Measurements from ENCODE around the gene PRKCA.
A peak's percentile ranks its signal among the peaks of the same experiment; 100 is the strongest.

Gene PRKCA

DNA sequence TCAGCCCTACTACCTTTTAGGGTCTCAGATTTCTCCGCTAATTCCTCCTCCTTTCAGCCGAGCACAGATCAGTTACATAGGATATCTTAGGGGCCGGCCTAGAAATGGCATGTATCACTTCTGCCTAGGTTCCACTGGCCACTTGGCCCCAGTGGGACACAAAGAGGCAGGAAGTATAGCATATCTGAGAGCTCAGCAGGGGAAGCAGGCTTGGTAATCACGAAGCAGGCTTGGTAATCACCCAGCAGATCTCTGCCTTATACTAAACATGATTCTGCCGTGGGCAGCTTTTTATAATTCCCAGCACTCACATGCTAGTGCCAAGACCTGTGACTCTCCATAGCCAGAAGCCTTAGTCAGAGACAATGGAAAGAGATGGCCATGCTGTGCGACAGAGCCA is 472.9 kb downstream of the PRKCA start:
- no peak for TF ChIP-seq ZBTB7A (IDR thresholded peaks at IDR 0.05; ENCODE audit: low read depth)
- TF ChIP-seq CREB1 (IDR thresholded peaks at IDR 0.05; ENCODE audit: low read depth), result no peak
- no peak for TF ChIP-seq NFIC (IDR thresholded peaks at IDR 0.05)
- no peak for TF ChIP-seq TAF1 (IDR thresholded peaks at IDR 0.05; ENCODE audit: low read depth)
- TF ChIP-seq EGR1 (IDR thresholded peaks at IDR 0.05), result no peak

GRCh38 chr17:66775881-66776400 is 473.5 kb downstream of the PRKCA start:
- no peak for TF ChIP-seq TCF12 (IDR thresholded peaks at IDR 0.05; ENCODE audit: low read depth)
- TF ChIP-seq REST (IDR thresholded peaks at IDR 0.05; ENCODE audit: low read depth), result no peak
- no peak for TF ChIP-seq TEAD4 (IDR thresholded peaks at IDR 0.05)
- TF ChIP-seq CREB1 (IDR thresholded peaks at IDR 0.05; ENCODE audit: low read depth), result no peak
- TF ChIP-seq CEBPB (IDR thresholded peaks at IDR 0.05), result no peak
- TF ChIP-seq FOXM1 (IDR thresholded peaks at IDR 0.05; ENCODE audit: borderline replicate concordance, low read depth), result no peak
- TF ChIP-seq NFIC (IDR thresholded peaks at IDR 0.05), result no peak
- TF ChIP-seq MAX (IDR thresholded peaks at IDR 0.05), result no peak
- TF ChIP-seq EGR1 (IDR thresholded peaks at IDR 0.05), result no peak
- TF ChIP-seq ZBTB7A (IDR thresholded peaks at IDR 0.05; ENCODE audit: low read depth), result no peak
- TF ChIP-seq YY1 (IDR thresholded peaks at IDR 0.05; ENCODE audit: low read depth), result no peak
- TF ChIP-seq EP300 (IDR thresholded peaks at IDR 0.05; ENCODE audit: borderline replicate concordance), result no peak
- TF ChIP-seq, protein P1, sequence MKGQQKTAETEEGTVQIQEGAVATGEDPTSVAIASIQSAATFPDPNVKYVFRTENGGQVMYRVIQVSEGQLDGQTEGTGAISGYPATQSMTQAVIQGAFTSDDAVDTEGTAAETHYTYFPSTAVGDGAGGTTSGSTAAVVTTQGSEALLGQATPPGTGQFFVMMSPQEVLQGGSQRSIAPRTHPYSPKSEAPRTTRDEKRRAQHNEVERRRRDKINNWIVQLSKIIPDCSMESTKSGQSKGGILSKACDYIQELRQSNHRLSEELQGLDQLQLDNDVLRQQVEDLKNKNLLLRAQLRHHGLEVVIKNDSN (IDR thresholded peaks at IDR 0.05), result no peak

DNA sequence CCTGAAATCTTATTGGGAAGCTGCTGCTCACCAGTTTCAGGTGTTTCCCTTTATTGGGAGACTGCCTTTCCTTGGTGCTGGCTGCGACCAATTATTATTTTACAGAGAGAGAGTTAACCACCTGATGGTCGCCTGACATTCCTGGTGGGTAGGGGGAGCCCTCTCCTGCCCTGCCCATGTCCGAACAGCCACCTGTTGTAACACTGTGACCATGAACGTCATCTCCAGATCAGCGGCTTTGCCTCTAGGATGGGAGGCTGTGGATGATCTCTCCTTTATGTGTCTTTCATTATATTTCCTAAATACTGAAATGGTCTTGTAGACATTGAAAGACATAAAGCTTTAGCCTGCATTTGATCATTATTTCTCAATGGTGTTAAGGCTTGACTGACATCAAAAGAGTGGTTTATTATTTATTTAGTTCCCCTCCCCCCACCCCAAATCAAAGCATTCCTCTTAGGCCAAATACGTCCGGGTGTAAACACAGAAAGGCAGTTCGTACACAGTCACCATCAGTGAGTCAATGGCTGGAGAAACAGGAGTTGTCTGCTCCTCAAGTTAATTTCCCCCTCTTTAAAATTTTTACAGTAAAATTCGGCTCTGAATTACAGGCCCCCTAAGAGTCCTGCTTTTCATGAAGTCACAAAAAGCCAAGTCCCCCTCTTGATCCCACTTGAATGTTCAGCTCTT is 474.7 kb downstream of the PRKCA start:
- TF ChIP-seq YY1 (IDR thresholded peaks at IDR 0.05; ENCODE audit: low read depth) (no peak), TCF12 (IDR thresholded peaks at IDR 0.05; ENCODE audit: low read depth) (no peak), CREB1 (IDR thresholded peaks at IDR 0.05; ENCODE audit: low read depth) (no peak), FOXM1 (IDR thresholded peaks at IDR 0.05; ENCODE audit: borderline replicate concordance, low read depth) (no peak), EGR1 (IDR thresholded peaks at IDR 0.05) (no peak), TAF1 (IDR thresholded peaks at IDR 0.05; ENCODE audit: low read depth) (no peak), CEBPB (IDR thresholded peaks at IDR 0.05) (no peak), REST (IDR thresholded peaks at IDR 0.05; ENCODE audit: low read depth) (no peak), NFIC (IDR thresholded peaks at IDR 0.05) (no peak), ZBTB7A (IDR thresholded peaks at IDR 0.05; ENCODE audit: low read depth) (no peak), RAD21 (IDR thresholded peaks at IDR 0.05; ENCODE audit: low read depth) (no peak), EP300 (IDR thresholded peaks at IDR 0.05; ENCODE audit: borderline replicate concordance) (no peak), TEAD4 (IDR thresholded peaks at IDR 0.05) (no peak), MAX (IDR thresholded peaks at IDR 0.05) (no peak)
- TF ChIP-seq, protein P1 (IDR thresholded peaks at IDR 0.05), result no peak

DNA sequence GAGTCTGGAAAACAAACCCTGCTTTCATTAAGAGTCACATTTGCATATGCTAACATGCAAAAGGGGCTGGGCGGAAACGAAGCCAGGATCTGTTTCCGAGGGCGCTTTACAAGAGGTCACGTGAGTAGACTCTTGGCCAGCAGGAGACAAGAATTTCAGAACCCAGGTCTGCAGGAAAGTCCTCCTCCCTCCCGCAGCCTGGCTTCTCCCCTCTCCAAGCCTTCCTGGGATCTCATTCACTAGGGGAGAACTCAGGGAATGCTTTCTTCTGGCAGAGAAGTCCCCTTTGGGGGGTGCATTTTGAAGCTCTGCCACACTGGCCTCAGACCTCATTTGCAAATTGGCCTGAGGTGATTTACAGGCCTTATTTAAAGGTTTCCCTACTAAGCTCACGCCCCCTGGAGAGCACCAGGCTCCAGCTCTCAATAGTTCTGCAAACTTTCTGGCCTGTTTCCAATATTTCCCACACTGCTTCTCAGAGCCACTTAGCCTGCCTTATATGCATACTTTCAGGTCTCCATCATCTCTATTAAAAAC is 475.3 kb downstream of the PRKCA start:
- TF ChIP-seq EGR1 (IDR thresholded peaks at IDR 0.05) (no peak), NFIC (IDR thresholded peaks at IDR 0.05) (peak; percentile 67), CREB1 (IDR thresholded peaks at IDR 0.05; ENCODE audit: low read depth) (no peak)
- TF ChIP-seq, protein P1 (IDR thresholded peaks at IDR 0.05), result peak; percentile 47

GRCh38 chr17:66778531-66779236 is 476.3 kb downstream of the PRKCA start:
- TF ChIP-seq REST (IDR thresholded peaks at IDR 0.05; ENCODE audit: low read depth), result no peak
- no peak for TF ChIP-seq ZBTB7A (IDR thresholded peaks at IDR 0.05; ENCODE audit: low read depth)
- no peak for TF ChIP-seq CEBPB (IDR thresholded peaks at IDR 0.05)
- no peak for TF ChIP-seq FOXM1 (IDR thresholded peaks at IDR 0.05; ENCODE audit: borderline replicate concordance, low read depth)
- TF ChIP-seq NFIC (IDR thresholded peaks at IDR 0.05), result no peak
- no peak for TF ChIP-seq TCF12 (IDR thresholded peaks at IDR 0.05; ENCODE audit: low read depth)
- no peak for TF ChIP-seq TAF1 (IDR thresholded peaks at IDR 0.05; ENCODE audit: low read depth)
- no peak for TF ChIP-seq EGR1 (IDR thresholded peaks at IDR 0.05)
- no peak for TF ChIP-seq EP300 (IDR thresholded peaks at IDR 0.05; ENCODE audit: borderline replicate concordance)
- TF ChIP-seq, protein P1 (IDR thresholded peaks at IDR 0.05), result no peak
- TF ChIP-seq TEAD4 (IDR thresholded peaks at IDR 0.05), result no peak
- TF ChIP-seq YY1 (IDR thresholded peaks at IDR 0.05; ENCODE audit: low read depth), result no peak
- TF ChIP-seq RAD21 (IDR thresholded peaks at IDR 0.05; ENCODE audit: low read depth), result no peak
- TF ChIP-seq MAX (IDR thresholded peaks at IDR 0.05), result no peak
- no peak for TF ChIP-seq CREB1 (IDR thresholded peaks at IDR 0.05; ENCODE audit: low read depth)
